ENCODE data around the gene MDM2.

- no peak for TF ChIP-seq CTCF (conservative IDR thresholded peaks at IDR 0.05; ENCODE audit: low read length)
- TF ChIP-seq EZH2phosphoT487 (IDR thresholded peaks at IDR 0.05; ENCODE audit: borderline replicate concordance, low read depth, low read length) = no peak
These were observed 79.7 kb downstream of the MDM2 start for GRCh38 chr12:68887641-68888040.

Measured in OCI-LY7 (cell line).